Measurements from ENCODE around the gene LIMCH1.

LIMCH1 gene

GRCh38 chr4:41514766-41515481 lies 23.0 kb upstream of the LIMCH1 start:
- Histone ChIP-seq H4K20me1 (ENCODE audit: control insufficient read depth, insufficient read depth, low read depth, low read length) (no peaks in the 10 kb centered on the region), H3K9me2 (replicated peaks; ENCODE audit: control insufficient read depth, low read length) (no peaks in the 10 kb centered on the region), H3K4me2 (ENCODE audit: low read length) (no peak overlapping the region), H3K27ac (ENCODE audit: low read depth, low read length) (no peak overlapping the region), H3F3A (ENCODE audit: control insufficient read depth, insufficient read depth) (no peaks in the 10 kb centered on the region), H3K9me3 (ENCODE audit: control insufficient read depth, insufficient read depth, low read length) (no peaks in the 10 kb centered on the region), H3K27me3 (ENCODE audit: control insufficient read depth, low read length) (no peaks in the 10 kb centered on the region), H3K79me2 (ENCODE audit: control insufficient read depth, low read length) (no peaks in the 10 kb centered on the region), H3K36me3 (ENCODE audit: control insufficient read depth, low read length) (no peaks in the 10 kb centered on the region), H3K4me1 (ENCODE audit: control insufficient read depth, low read length) (peaks cover 4% of the 10 kb centered on the region; the same call in 1 of the 2 replicates), H3K4me3 (ENCODE audit: low read length) (no peak overlapping the region)
- no peak for TF ChIP-seq CTCF (IDR thresholded peaks at IDR 0.05; ENCODE audit: low read depth, low read length, poor library complexity, severe bottlenecking)
- no peak for TF ChIP-seq EZH2phosphoT487 (IDR thresholded peaks at IDR 0.05; ENCODE audit: borderline replicate concordance, low read length)

- Histone ChIP-seq H4K20me1 (ENCODE audit: control insufficient read depth, insufficient read depth, low read depth, low read length) (no peaks in the 10 kb centered on the region), H3K79me2 (ENCODE audit: control insufficient read depth, low read length) (no peaks in the 10 kb centered on the region), H3F3A (ENCODE audit: control insufficient read depth, insufficient read depth) (no peaks in the 10 kb centered on the region), H3K4me3 (ENCODE audit: low read length) (no peak overlapping the region), H3K4me1 (ENCODE audit: control insufficient read depth, low read length) (peaks cover 3% of the 10 kb centered on the region; the same call in 1 of the 2 replicates), H3K9me2 (replicated peaks; ENCODE audit: control insufficient read depth, low read length) (no peaks in the 10 kb centered on the region), H3K4me2 (ENCODE audit: low read length) (no peak overlapping the region), H3K27me3 (ENCODE audit: control insufficient read depth, low read length) (no peaks in the 10 kb centered on the region), H3K9me3 (ENCODE audit: control insufficient read depth, insufficient read depth, low read length) (no peaks in the 10 kb centered on the region), H3K36me3 (ENCODE audit: control insufficient read depth, low read length) (no peaks in the 10 kb centered on the region), H3K27ac (ENCODE audit: low read depth, low read length) (no peak overlapping the region)
- TF ChIP-seq EZH2phosphoT487 (IDR thresholded peaks at IDR 0.05; ENCODE audit: borderline replicate concordance, low read length): no peak
- no peak for TF ChIP-seq CTCF (IDR thresholded peaks at IDR 0.05; ENCODE audit: low read depth, low read length, poor library complexity, severe bottlenecking)
Measured at GRCh38 chr4:41517121-41517520, 20.8 kb upstream of the LIMCH1 start.

- no peaks in the 10 kb centered on the region for H3K9me3 ChIP-seq (ENCODE audit: control insufficient read depth, insufficient read depth, low read length)
- H3K9me2 ChIP-seq (replicated peaks; ENCODE audit: control insufficient read depth, low read length): no peaks in the 10 kb centered on the region
- H3K4me2 ChIP-seq (ENCODE audit: low read length): no peak overlapping the region
- no peaks in the 10 kb centered on the region for H3K36me3 ChIP-seq (ENCODE audit: control insufficient read depth, low read length)
- TF ChIP-seq EZH2phosphoT487 (IDR thresholded peaks at IDR 0.05; ENCODE audit: borderline replicate concordance, low read length) (no peak), CTCF (IDR thresholded peaks at IDR 0.05; ENCODE audit: low read depth, low read length, poor library complexity, severe bottlenecking) (no peak)
- no peaks in the 10 kb centered on the region for H3K79me2 ChIP-seq (ENCODE audit: control insufficient read depth, low read length)
- no peaks in the 10 kb centered on the region for H3F3A ChIP-seq (ENCODE audit: control insufficient read depth, insufficient read depth)
- no peaks in the 10 kb centered on the region for H4K20me1 ChIP-seq (ENCODE audit: control insufficient read depth, insufficient read depth, low read depth, low read length)
- no peaks in the 10 kb centered on the region for H3K4me1 ChIP-seq (ENCODE audit: control insufficient read depth, low read length)
- no peak overlapping the region for H3K27ac ChIP-seq (ENCODE audit: low read depth, low read length)
- H3K4me3 ChIP-seq (ENCODE audit: low read length): no peak overlapping the region
- no peaks in the 10 kb centered on the region for H3K27me3 ChIP-seq (ENCODE audit: control insufficient read depth, low read length)
Measured at GRCh38 chr4:41517747-41518146, 20.2 kb upstream of the LIMCH1 start.

Measured in DOHH2 (cell line).